ENCODE measurements around the gene UVSSA.

The UVSSA gene

GRCh38 chr4:1376391-1376840, 29.4 kb downstream of the UVSSA start:
- TF ChIP-seq CTCF (IDR thresholded peaks at IDR 0.05; ENCODE audit: control insufficient read depth, extremely low read depth, insufficient read depth), result no peak

DNA sequence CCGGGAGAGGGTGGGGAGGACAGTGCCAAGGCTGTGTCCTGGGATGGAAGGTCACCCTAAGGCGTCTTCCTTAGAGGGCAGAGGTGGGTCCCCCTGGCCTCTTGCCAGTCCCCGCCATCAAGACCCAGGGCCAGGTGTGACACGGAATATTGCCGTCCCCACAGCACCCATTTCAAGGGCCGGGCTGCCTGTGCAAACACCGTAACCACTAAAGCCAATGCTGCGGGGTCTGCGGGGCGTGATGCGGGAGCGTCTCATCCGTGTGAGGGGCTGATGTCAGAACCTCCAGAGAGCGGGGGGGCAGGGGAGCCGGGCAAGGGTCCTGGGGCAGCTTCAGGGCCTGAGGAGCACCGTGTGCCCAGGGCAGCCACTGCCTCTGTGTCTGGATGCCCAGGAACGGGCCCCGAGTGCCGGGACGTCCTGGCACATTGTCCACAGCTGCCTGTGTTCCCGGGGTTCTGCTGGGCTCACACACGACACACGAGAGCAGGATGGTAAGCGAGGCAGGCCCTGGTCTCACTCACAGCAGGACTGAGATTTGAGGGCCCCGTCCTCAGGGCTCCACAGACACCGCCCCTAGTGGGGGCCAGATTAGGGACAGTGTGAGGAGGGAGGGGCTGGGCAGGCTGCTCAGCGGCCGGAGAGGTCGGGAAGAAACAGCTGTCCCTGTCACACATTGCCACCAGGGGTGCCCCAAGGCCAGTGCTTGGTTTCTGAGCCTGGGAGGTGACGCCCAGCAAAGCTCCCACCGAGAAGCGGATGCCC, 30.0 kb downstream of the UVSSA start:
- no peak for DNase-seq (ENCODE audit: low read depth)

More at GRCh38 chr4:1376391-1376840, 29.4 kb downstream of the UVSSA start:
- H3K4me3 ChIP-seq (ENCODE audit: low read depth, low read length), result no peak overlapping the region
- no peak for DNase-seq (ENCODE audit: low read depth)

DNA sequence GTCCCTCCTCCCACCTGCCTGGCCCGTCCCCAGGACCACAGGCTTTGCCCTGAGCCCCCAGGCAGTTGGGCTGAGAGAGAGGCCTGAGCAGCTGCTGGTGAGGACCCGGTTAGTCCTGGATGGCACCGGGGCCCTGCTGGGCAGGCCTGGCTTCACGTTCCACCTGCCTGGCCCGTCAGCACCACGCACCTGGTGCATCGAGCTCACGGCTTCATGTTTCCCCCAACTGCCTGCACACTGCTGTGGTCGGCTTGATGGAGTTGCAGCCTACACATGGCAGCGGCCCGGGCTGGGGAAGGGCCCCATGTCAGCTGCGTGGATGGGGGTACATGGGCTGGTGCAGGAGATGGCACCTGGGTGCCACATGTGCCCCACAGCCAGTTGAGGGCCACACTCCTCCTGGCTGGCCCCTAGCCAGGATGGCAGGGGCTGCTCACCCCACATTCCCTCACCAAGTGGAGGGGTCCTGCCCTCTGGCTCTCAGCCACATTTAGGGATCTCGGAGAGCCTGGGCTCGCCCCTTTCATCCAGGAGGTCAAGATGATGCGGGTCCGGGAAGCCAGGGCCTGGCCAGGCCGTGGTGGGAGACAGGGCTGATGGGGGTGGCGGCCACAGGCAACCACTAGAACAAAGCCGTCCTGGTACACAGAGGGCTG, 30.7 kb downstream of the UVSSA start:
- TF ChIP-seq CTCF (IDR thresholded peaks at IDR 0.05; ENCODE audit: control insufficient read depth, extremely low read depth, insufficient read depth), result no peak
- H3K4me3 ChIP-seq (ENCODE audit: low read depth, low read length), result no peak overlapping the region
- no peak for DNase-seq (ENCODE audit: low read depth)

More for the DNA sequence above, 30.0 kb downstream of the UVSSA start:
- no peak overlapping the region for H3K4me3 ChIP-seq (ENCODE audit: low read depth, low read length)
- TF ChIP-seq CTCF (IDR thresholded peaks at IDR 0.05; ENCODE audit: control insufficient read depth, extremely low read depth, insufficient read depth), result no peak

- no peak overlapping the region for H3K4me3 ChIP-seq (ENCODE audit: low read depth, low read length)
- no peak for TF ChIP-seq CTCF (IDR thresholded peaks at IDR 0.05; ENCODE audit: control insufficient read depth, extremely low read depth, insufficient read depth)
- no peak for DNase-seq (ENCODE audit: low read depth)
Measured at GRCh38 chr4:1378559-1379231, 31.7 kb downstream of the UVSSA start.

- no peak overlapping the region for H3K4me3 ChIP-seq (ENCODE audit: low read depth, low read length)
- no peak for DNase-seq (ENCODE audit: low read depth)
Measured at GRCh38 chr4:1379351-1379781, 32.4 kb downstream of the UVSSA start.

More at GRCh38 chr4:1379351-1379781, 32.4 kb downstream of the UVSSA start:
- no peak for TF ChIP-seq CTCF (IDR thresholded peaks at IDR 0.05; ENCODE audit: control insufficient read depth, extremely low read depth, insufficient read depth)

All from LNCaP clone FGC (cell line).